Activated naive CD4-positive, alpha-beta T cell treated with anti-CD3 and anti-CD28 coated beads for 36 hours (primary cell): Measurements from ENCODE around the gene SCRN1. TPM values are rescaled to one million over a fixed set of nuclear protein-coding genes. Genes with fewer than 3 reads are reported as not detected.

Source experiments
- CTCF ChIA-PET: fragments of 350-600 bp; sonication (Branson Sonifier 250); formaldehyde crosslinking; loops from one replicate; lab custom pipeline; 2021; ENCODE audit warnings: antibody characterized with exemption; lab: Charles Lee
- DNase-seq: peaks from one replicate; pipeline ENCODE4 v3.0.0-alpha.2; 2020
- H3K27ac Mint-ChIP-seq: one replicate; pipeline ENCODE4 v1.8.0; 2021; ENCODE audit warnings: mild to moderate bottlenecking, mixed read lengths
- H3K27me3 Mint-ChIP-seq: one replicate; pipeline ENCODE4 v1.8.0; 2021; ENCODE audit warnings: low read depth, mixed read lengths
- H3K36me3 Mint-ChIP-seq: one replicate; pipeline ENCODE4 v1.8.0; 2021; ENCODE audit warnings: low read depth, mixed read lengths
- H3K4me1 Mint-ChIP-seq: one replicate; pipeline ENCODE4 v1.8.0; 2021; ENCODE audit warnings: low read depth, mixed read lengths
- H3K4me3 Mint-ChIP-seq: one replicate; pipeline ENCODE4 v1.8.0; 2021; ENCODE audit warnings: mild to moderate bottlenecking, moderate library complexity, mixed read lengths
- H3K9me3 Mint-ChIP-seq: one replicate; pipeline ENCODE4 v1.8.0; 2021; ENCODE audit warnings: mixed read lengths
- intact Hi-C: fragments of 100-400 bp; cut with micrococcal nuclease; formaldehyde crosslinking; loops from one replicate; pipeline ENCODE4 v1.15.1; 2023
- total RNA-seq, 2 experiments: library from RNA; stranded (reverse); gene quantifications; one replicate each; pipeline ENCODE4 v1.2.3, GENCODE V29; 2021

The SCRN1 gene
- 1 to 10 TPM; 1.6 to 2.4 TPM for total RNA-seq

GRCh38 chr7:29989257-29989995, at the start of gene SCRN1:
Gene SCRN1, minus strand, starts transcription at chr7:29989801. Its CDS starts 20,734 bp downstream, at chr7:29969067.
- DNase-seq = peak; percentile 23
- no peak within 1 kb of the TSS for H3K27ac Mint-ChIP-seq
- CTCF ChIA-PET = no interaction called here
- peaks cover 8% of the 10 kb centered on the region for H3K9me3 Mint-ChIP-seq
- intact Hi-C loops = loop anchor here (1.0 kb wide), 1 partner anchor 37 kb away; the partner anchor contains the start of gene FKBP14
- H3K4me1 Mint-ChIP-seq = peaks cover 9% of the 10 kb centered on the region
- no peaks in the 10 kb centered on the region for H3K36me3 Mint-ChIP-seq
- peaks cover 46% of the 10 kb centered on the region for H3K27me3 Mint-ChIP-seq
- H3K4me3 Mint-ChIP-seq = peak within 1 kb of the TSS; percentile 72

DNA sequence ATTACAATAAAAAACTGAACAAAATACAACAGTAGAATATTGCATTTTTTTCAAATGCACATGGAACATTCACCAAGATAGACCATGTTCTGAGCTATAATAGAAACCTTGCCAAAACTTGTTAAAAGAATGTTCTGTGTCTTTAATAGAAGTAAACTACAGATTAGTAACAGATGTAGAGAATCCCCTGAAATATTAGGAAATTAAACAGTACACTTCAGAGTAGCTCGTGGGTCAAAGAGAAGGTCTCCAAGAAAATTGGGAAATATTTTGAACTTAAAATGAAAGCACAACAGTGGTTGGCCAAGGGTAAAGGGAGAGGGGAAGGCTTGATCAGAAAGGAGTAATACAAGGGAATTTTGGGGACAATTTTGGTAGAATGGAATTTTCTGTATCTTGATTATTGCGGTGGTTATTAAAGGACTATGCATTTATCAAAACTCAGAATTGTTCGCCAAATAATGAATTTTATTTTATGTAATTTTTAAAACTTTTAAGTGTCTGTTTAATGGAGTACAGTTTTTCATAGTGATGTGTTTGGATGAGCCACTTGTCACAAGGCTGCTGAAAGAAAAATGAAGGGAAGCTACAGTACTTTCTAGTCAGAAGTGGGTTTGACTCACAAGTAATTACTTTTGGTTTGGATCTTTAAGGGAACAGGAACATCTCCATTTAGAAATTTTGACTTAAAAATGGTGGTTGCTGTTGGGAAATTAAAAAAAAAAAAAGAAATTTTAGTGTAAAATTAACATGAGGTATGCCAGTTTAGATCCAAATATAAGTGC, 48.8 kb upstream of the SCRN1 start:
- H3K9me3 Mint-ChIP-seq = no peaks in the 10 kb centered on the region
- H3K4me3 Mint-ChIP-seq = no peak overlapping the region
- intact Hi-C loops = no loop called here
- no peak for DNase-seq
- H3K4me1 Mint-ChIP-seq = peaks cover 12% of the 10 kb centered on the region
- no peaks in the 10 kb centered on the region for H3K36me3 Mint-ChIP-seq
- no peaks in the 10 kb centered on the region for H3K27me3 Mint-ChIP-seq
- CTCF ChIA-PET = no interaction called here
- H3K27ac Mint-ChIP-seq = no peak overlapping the region

GRCh38 chr7:30036220-30036619, 46.6 kb upstream of the SCRN1 start:
- Mint-ChIP-seq H3K27me3 (no peaks in the 10 kb centered on the region), H3K9me3 (no peaks in the 10 kb centered on the region), H3K4me1 (peaks cover 12% of the 10 kb centered on the region), H3K27ac (no peak overlapping the region), H3K4me3 (no peak overlapping the region), H3K36me3 (no peaks in the 10 kb centered on the region)
- no peak for DNase-seq
- intact Hi-C loops = no loop called here
- CTCF ChIA-PET = no interaction called here

GRCh38 chr7:30034501-30034900, 44.9 kb upstream of the SCRN1 start:
- intact Hi-C loops = no loop called here
- no peak for DNase-seq
- H3K27ac Mint-ChIP-seq = no peak overlapping the region
- CTCF ChIA-PET = no interaction called here
- H3K4me1 Mint-ChIP-seq = peaks cover 5% of the 10 kb centered on the region
- H3K36me3 Mint-ChIP-seq = no peaks in the 10 kb centered on the region
- no peaks in the 10 kb centered on the region for H3K9me3 Mint-ChIP-seq
- no peak overlapping the region for H3K4me3 Mint-ChIP-seq
- no peaks in the 10 kb centered on the region for H3K27me3 Mint-ChIP-seq

- Mint-ChIP-seq H3K27me3 (no peaks in the 10 kb centered on the region), H3K36me3 (no peaks in the 10 kb centered on the region), H3K27ac (no peak overlapping the region), H3K9me3 (no peaks in the 10 kb centered on the region), H3K4me1 (peaks cover 2% of the 10 kb centered on the region), H3K4me3 (no peak overlapping the region)
- DNase-seq = no peak
- intact Hi-C loops = no loop called here
- CTCF ChIA-PET = no interaction called here
Measured at GRCh38 chr7:30032310-30033125, 42.9 kb upstream of the SCRN1 start.

DNA sequence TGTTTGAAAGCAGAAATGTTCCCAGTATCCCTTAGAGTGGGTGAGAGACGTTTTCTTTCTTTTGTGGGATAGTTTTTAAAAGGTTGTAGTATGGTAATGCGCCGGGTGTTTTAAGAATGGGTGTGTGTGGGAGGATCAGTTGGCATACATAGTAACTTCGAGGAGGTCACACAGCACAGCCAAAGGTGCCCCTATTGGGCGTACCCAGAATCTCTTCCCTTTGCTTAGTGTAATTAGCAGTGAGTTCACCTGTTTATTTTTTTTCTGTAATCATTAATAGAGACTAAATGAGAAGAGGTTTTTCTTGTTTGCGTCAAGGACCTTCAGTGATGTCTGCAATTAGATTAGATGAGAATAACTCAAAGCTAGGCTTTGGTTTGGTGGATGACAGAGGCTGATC, 40.1 kb upstream of the SCRN1 start:
- peak; percentile 30 for DNase-seq
- no peaks in the 10 kb centered on the region for H3K36me3 Mint-ChIP-seq
- CTCF ChIA-PET = interaction anchor here (1.0 to 2.3 kb wide), 2 partner anchors 12 to 32 kb away, joined by 3 to 10 read pairs; no protein-coding TSS in a partner anchor
- no peaks in the 10 kb centered on the region for H3K27me3 Mint-ChIP-seq
- peaks cover 11% of the 10 kb centered on the region for H3K4me1 Mint-ChIP-seq
- intact Hi-C loops = loop anchor here (2.0 to 5.0 kb wide), 2 partner anchors 319 to 937 kb away; no protein-coding TSS in a partner anchor
- no peak overlapping the region for H3K27ac Mint-ChIP-seq
- no peaks in the 10 kb centered on the region for H3K9me3 Mint-ChIP-seq
- no peak overlapping the region for H3K4me3 Mint-ChIP-seq

DNA sequence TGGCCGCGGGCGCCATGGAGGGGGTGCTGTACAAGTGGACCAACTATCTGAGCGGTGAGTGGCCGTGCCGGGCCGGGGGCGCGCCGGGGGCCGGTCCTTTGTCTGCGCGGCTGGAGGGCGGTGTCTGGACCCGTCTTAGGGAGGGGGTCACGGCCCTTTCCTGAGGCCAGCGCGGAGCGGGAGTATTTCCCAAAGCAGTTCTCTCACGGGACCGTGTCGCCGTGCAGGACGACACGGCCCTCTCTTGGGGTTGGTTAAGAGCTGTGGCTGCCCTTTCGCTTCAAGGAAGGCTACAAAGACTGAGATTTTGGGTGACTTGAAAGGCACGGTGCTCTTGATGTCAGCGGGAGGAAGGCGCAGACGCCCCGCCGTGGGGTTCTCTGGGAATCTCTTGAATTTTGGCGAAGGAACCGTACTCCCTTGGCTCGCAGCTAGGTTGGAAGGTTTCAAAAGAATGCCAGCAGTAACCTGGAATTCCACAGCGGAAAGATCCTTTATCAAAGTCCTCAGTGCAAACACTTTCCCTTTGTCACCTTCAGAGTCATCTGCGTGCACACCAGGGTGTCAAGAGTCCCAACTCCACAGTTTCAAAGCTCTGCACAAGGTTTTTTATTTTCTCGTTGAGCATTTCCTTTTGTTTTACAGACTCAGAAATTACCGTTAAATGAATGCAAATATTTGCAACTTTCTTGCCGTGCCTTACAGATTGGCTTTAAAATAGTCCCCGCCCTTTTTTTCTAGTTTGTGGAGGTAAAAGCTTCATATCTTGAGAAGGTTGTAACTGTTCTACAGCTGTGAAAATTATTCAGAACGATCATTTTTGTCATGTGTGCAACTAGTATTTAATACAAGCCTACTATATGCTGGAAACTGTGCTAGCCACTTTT, 39.4 kb upstream of the SCRN1 start:
- peak; percentile 29 for DNase-seq
- Mint-ChIP-seq H3K4me3 (no peak overlapping the region), H3K36me3 (no peaks in the 10 kb centered on the region), H3K27me3 (no peaks in the 10 kb centered on the region), H3K4me1 (peaks cover 17% of the 10 kb centered on the region), H3K9me3 (no peaks in the 10 kb centered on the region), H3K27ac (peak overlapping the region; percentile 20)
- intact Hi-C loops = loop anchor here (1.0 to 5.0 kb wide), 3 partner anchors 320 to 937 kb away; no protein-coding TSS in a partner anchor
- CTCF ChIA-PET = interaction anchor here (1.0 to 2.3 kb wide), 2 partner anchors 13 to 32 kb away, joined by 3 to 10 read pairs; no protein-coding TSS in a partner anchor

DNA sequence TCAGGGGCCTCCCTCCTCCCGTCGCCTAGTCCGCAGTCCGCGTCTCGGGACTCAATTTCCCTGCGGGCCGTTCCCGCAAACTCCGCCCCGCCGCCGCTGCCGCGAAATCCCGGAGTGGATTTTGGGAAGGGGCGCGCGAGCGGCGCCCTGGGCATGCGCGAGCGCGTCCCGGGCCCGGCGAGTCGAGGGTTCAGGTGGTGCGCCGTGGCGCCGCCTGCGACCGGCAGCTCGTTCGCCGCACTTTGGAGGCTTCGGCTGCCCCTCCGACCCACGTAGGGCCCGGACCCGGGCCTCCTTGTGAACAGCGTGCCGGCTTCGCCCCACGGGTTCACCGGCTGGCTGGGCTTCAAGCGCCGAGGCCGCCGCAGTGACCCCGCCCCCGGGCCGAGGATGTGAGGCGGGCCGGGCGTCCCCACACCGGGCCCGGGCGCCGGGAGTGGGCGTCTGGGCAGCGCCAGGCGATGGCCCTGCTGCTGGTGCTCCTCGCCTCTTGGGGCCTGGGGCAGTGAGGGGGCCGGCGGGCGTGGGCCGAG, 38.7 kb upstream of the SCRN1 start, which contains the start of gene PLEKHA8:
PLEKHA8 (plus strand) TSS at position 197 of the 533 bp plus-strand sequence. CDS start 351 bp downstream, outside the sequence.
- Mint-ChIP-seq H3K4me3 (no peak within 1 kb of the TSS), H3K27me3 (no peaks in the 10 kb centered on the region), H3K27ac (peak within 1 kb of the TSS; percentile 75), H3K4me1 (peaks cover 24% of the 10 kb centered on the region), H3K9me3 (no peaks in the 10 kb centered on the region), H3K36me3 (no peaks in the 10 kb centered on the region)
- CTCF ChIA-PET = interaction anchor here (0.7 to 2.3 kb wide), 2 partner anchors 22 to 33 kb away, joined by 3 to 10 read pairs; no protein-coding TSS in a partner anchor
- intact Hi-C loops = loop anchor here (1.0 to 5.0 kb wide), 3 partner anchors 321 to 936 kb away; no protein-coding TSS in a partner anchor
- DNase-seq = peak; percentile 88

- no peaks in the 10 kb centered on the region for H3K27me3 Mint-ChIP-seq
- H3K4me3 Mint-ChIP-seq = no peak overlapping the region
- no peaks in the 10 kb centered on the region for H3K9me3 Mint-ChIP-seq
- H3K27ac Mint-ChIP-seq = peak overlapping the region; percentile 75
- H3K4me1 Mint-ChIP-seq = peaks cover 27% of the 10 kb centered on the region
- no peaks in the 10 kb centered on the region for H3K36me3 Mint-ChIP-seq
- intact Hi-C loops = loop anchor here (1.0 to 5.0 kb wide), 8 partner anchors 135 to 935 kb away; partner anchors contain the start of genes GARS1, GGCT and MINDY4
- no peak for DNase-seq
- CTCF ChIA-PET = interaction anchor here (0.7 to 2.3 kb wide), 2 partner anchors 22 to 34 kb away, joined by 3 to 10 read pairs; no protein-coding TSS in a partner anchor
Measured at GRCh38 chr7:30027740-30028215, 38.2 kb upstream of the SCRN1 start.

DNA sequence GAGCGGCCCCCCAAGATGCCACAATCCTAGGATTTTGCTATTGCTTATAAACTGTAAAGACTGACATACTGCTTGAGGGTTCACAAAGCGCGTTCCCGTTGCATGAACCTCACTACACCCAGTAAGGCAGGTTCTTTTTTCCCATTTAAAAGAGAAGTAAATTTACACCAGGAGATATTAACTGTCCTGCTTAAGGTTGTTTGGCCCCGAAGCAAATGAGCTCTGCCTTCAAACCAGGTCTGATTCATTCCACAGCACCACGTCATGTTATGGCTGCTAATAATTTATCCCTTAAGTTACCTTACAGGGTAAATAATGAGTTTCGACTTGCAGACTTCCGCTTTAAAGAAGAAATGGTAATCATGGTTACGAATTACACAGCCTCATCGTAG, 37.5 kb upstream of the SCRN1 start:
- Mint-ChIP-seq H3K9me3 (no peaks in the 10 kb centered on the region), H3K27me3 (no peaks in the 10 kb centered on the region), H3K4me3 (no peak overlapping the region), H3K4me1 (peaks cover 27% of the 10 kb centered on the region), H3K36me3 (no peaks in the 10 kb centered on the region), H3K27ac (peak overlapping the region; percentile 75)
- peak; percentile 55 for DNase-seq
- CTCF ChIA-PET = no interaction called here
- intact Hi-C loops = loop anchor here (2.0 to 5.0 kb wide), 6 partner anchors 136 to 935 kb away; partner anchors contain the start of genes GARS1, GGCT and MINDY4
